Osteocyte (in vitro differentiated cells): ENCODE data around the gene EFCAB13. TPM values are rescaled to one million over a fixed set of nuclear protein-coding genes. Genes with fewer than 3 reads are reported as not detected.

ENCODE experiments used
- DNase-seq: peaks from one replicate; pipeline ENCODE4 v3.0.0; 2021; ENCODE audit warnings: mixed read lengths; ENCODE audit not compliant: unreplicated experiment; ENCODE audit errors: extremely low spot score
- H3K27ac Mint-ChIP-seq: one replicate; pipeline ENCODE4 v1.8.0; 2021; ENCODE audit warnings: mild to moderate bottlenecking, mixed read lengths; ENCODE audit not compliant: unreplicated experiment
- H3K27me3 Mint-ChIP-seq: one replicate; pipeline ENCODE4 v1.8.0; 2021; ENCODE audit warnings: mixed read lengths; ENCODE audit not compliant: unreplicated experiment
- H3K36me3 Mint-ChIP-seq: one replicate; pipeline ENCODE4 v1.8.0; 2021; ENCODE audit warnings: mixed read lengths; ENCODE audit not compliant: unreplicated experiment
- H3K4me1 Mint-ChIP-seq: one replicate; pipeline ENCODE4 v1.8.0; 2021; ENCODE audit warnings: mixed read lengths; ENCODE audit not compliant: unreplicated experiment
- H3K4me3 Mint-ChIP-seq: one replicate; pipeline ENCODE4 v1.8.0; 2021; ENCODE audit warnings: mild to moderate bottlenecking, moderate library complexity, mixed read lengths; ENCODE audit not compliant: unreplicated experiment
- H3K9me3 Mint-ChIP-seq: one replicate; pipeline ENCODE4 v1.8.0; 2021; ENCODE audit warnings: mixed read lengths; ENCODE audit not compliant: unreplicated experiment
- CTCF ChIP-seq: fragments of 200-600 bp; sonication (generic); IDR thresholded peaks from 2 replicates; pipeline ENCODE4 v1.5.0; 2021; ENCODE audit warnings: antibody characterized with exemption, mild to moderate bottlenecking, moderate library complexity
- total RNA-seq: library from RNA; stranded (reverse); gene quantifications from 2 replicates; pipeline ENCODE4 v1.2.1, GENCODE V29; 2021

EFCAB13 gene
- total RNA-seq, 1 donor from 2014 or later, result 2.7 TPM

- no peak for TF ChIP-seq CTCF
- no peak for DNase-seq
- H3K4me3 Mint-ChIP-seq, result peak overlapping the region; percentile 85
- peaks cover 5% of the 10 kb centered on the region for H3K9me3 Mint-ChIP-seq
- peaks cover 6% of the 10 kb centered on the region for H3K36me3 Mint-ChIP-seq
- peaks cover 18% of the 10 kb centered on the region for H3K4me1 Mint-ChIP-seq
- H3K27ac Mint-ChIP-seq, result peak overlapping the region; percentile 88
- H3K27me3 Mint-ChIP-seq, result peaks cover 2% of the 10 kb centered on the region
Observed at GRCh38 chr17:47324224-47325020, 667 bp downstream of the EFCAB13 start.

- Mint-ChIP-seq H3K27me3 (peaks cover 2% of the 10 kb centered on the region), H3K36me3 (peaks cover 6% of the 10 kb centered on the region), H3K9me3 (peaks cover 5% of the 10 kb centered on the region), H3K4me1 (peaks cover 18% of the 10 kb centered on the region), H3K4me3 (peak overlapping the region; percentile 85), H3K27ac (no peak overlapping the region)
- TF ChIP-seq CTCF, result no peak
- DNase-seq, result no peak
Observed at GRCh38 chr17:47325176-47325575, 1.4 kb downstream of the EFCAB13 start.

- DNase-seq, result no peak
- peaks cover 10% of the 10 kb centered on the region for H3K4me1 Mint-ChIP-seq
- H3K36me3 Mint-ChIP-seq, result peaks cover 7% of the 10 kb centered on the region
Observed at GRCh38 chr17:47330548-47330947, 6.8 kb downstream of the EFCAB13 start.

GRCh38 chr17:47332287-47332686 is 8.5 kb downstream of the EFCAB13 start:
- Mint-ChIP-seq H3K4me3 (no peak overlapping the region), H3K4me1 (peaks cover 11% of the 10 kb centered on the region), H3K36me3 (peaks cover 7% of the 10 kb centered on the region)

More at GRCh38 chr17:47330548-47330947, 6.8 kb downstream of the EFCAB13 start:
- TF ChIP-seq CTCF, result no peak
- H3K9me3 Mint-ChIP-seq, result peaks cover 9% of the 10 kb centered on the region
- H3K27me3 Mint-ChIP-seq, result peaks cover 4% of the 10 kb centered on the region
- H3K27ac Mint-ChIP-seq, result no peak overlapping the region
- no peak overlapping the region for H3K4me3 Mint-ChIP-seq

More at GRCh38 chr17:47332287-47332686, 8.5 kb downstream of the EFCAB13 start:
- DNase-seq, result no peak
- Mint-ChIP-seq H3K9me3 (peaks cover 9% of the 10 kb centered on the region), H3K27me3 (peaks cover 4% of the 10 kb centered on the region), H3K27ac (no peak overlapping the region)
- no peak for TF ChIP-seq CTCF
